Natural killer cell treated with Interleukin-12 subunit alpha and Interleukin-12 subunit beta and Interleukin-15 and Interleukin-18, amount 100 ng/mL, for 72 hours (primary cell): Measurements from ENCODE around the gene LUZP2. TPM values are rescaled to one million over a fixed set of nuclear protein-coding genes. Genes with fewer than 3 reads are reported as not detected.

Source experiments
- ATAC-seq, 2 donors: fragments of 150-1000 bp; cut with Tn5 transposase in 1 of 2; sonication (Bioruptor Pico), chemical (Tn5 transposase) in 1 of 2; 2 replicates each; pipeline ENCODE4 v1.10.0; 2021
- DNase-seq: peaks from one replicate; pipeline ENCODE4 v3.0.0; 2022; ENCODE audit warnings: low spot score
- H3K27ac Mint-ChIP-seq, 2 donors: 1 replicate in 1 of 2; 2 replicates in 1 of 2; pipeline ENCODE4 v1.8.0; 2022; ENCODE audit warnings: mixed read lengths in 2 of 2, mild to moderate bottlenecking in 1 of 2, moderate library complexity in 1 of 2
- H3K27me3 Mint-ChIP-seq, 2 donors: 1 replicate in 1 of 2; 2 replicates in 1 of 2; pipeline ENCODE4 v1.8.0; 2022; ENCODE audit warnings: mixed read lengths in 2 of 2
- H3K36me3 Mint-ChIP-seq: one replicate; pipeline ENCODE4 v1.8.0; 2022; ENCODE audit warnings: mixed read lengths
- H3K4me1 Mint-ChIP-seq, 2 donors: 1 replicate in 1 of 2; 2 replicates in 1 of 2; pipeline ENCODE4 v1.8.0; 2022; ENCODE audit warnings: low read depth in 2 of 2, mixed read lengths in 2 of 2, mild to moderate bottlenecking in 1 of 2
- H3K4me3 Mint-ChIP-seq: one replicate; pipeline ENCODE4 v1.8.0; 2022; ENCODE audit warnings: mixed read lengths
- H3K9me3 Mint-ChIP-seq: 2 replicates; pipeline ENCODE4 v1.8.0; 2022; ENCODE audit warnings: mixed read lengths
- total RNA-seq, 2 donors: library from RNA; stranded (reverse); gene quantifications; one replicate each; pipeline ENCODE4 v1.2.3, GENCODE V29; 2022

The LUZP2 gene
- total RNA-seq, 2 donors from 2014 or later: not detected

DNA sequence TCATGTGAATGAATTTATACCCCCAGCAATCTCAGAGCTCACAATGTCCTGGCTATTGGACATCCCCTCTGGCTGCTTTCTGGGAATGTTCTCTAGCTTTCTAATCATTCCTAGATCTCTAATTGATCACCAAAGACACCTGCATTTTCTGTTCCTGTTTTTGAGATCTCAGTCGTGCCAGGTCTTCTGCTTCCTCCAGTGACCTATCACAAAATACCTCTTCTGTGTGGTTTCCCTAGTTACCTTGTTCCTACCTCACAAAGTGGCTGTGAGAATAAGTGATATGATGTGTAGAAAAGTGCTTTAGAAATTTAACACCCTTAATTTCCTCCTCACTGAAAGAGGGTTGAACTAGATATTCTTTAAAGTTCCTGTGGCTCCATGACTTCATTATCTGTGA, 92.2 kb downstream of the LUZP2 start:
- Mint-ChIP-seq H3K4me1 (no peaks in the 10 kb centered on the region), H3K4me3 (no peak overlapping the region), H3K36me3 (no peaks in the 10 kb centered on the region), H3K27ac (no peak overlapping the region), H3K27me3 (no peaks in the 10 kb centered on the region), H3K9me3 (peaks cover under 1% of the 10 kb centered on the region)
- no peak for ATAC-seq
- no peak for DNase-seq

DNA sequence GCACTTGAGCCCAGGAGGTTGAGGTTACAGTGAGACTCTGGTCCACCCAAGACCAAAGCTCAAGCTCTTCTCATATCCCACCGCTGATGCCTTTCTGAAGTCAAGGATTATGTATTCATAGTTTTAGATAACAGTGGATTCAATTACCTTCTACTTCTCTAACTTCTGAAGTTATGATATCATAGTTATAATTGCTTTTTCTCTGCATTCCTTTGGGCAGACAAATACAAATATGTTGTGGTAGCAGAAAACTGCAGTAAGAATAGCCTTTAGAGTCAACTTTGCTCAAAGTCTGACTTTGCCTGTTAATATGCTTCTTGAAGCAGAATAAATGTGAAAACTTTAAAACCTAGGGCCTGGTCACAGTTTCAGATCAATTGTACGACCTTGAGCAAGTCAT, 94.4 kb downstream of the LUZP2 start:
- ATAC-seq: no peak
- no peaks in the 10 kb centered on the region for H3K27me3 Mint-ChIP-seq
- H3K4me3 Mint-ChIP-seq: no peak overlapping the region
- H3K36me3 Mint-ChIP-seq: no peaks in the 10 kb centered on the region
- DNase-seq: no peak
- H3K27ac Mint-ChIP-seq: no peak overlapping the region
- no peaks in the 10 kb centered on the region for H3K4me1 Mint-ChIP-seq
- peaks cover 3% of the 10 kb centered on the region for H3K9me3 Mint-ChIP-seq

DNA sequence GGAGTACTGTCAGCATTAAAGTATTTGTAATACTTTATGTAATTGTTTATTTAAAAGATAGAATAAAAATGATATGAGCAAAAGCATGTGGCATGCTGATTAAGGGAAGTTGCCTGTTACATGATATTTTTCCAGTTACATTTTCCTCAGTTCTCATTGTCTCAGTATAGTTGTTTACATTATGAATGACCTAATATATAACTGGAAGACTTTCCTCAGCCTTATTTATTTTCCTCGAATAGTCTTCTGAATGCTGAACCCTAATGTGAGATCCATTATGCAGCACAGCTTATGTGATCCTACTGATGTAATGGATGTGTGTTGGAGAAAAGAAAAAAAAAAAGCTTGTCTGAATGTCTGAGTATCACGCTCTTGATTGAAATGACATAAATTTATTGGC, 95.5 kb downstream of the LUZP2 start:
- H3K27ac Mint-ChIP-seq: no peak overlapping the region
- H3K36me3 Mint-ChIP-seq: no peaks in the 10 kb centered on the region
- no peaks in the 10 kb centered on the region for H3K4me1 Mint-ChIP-seq
- no peak overlapping the region for H3K4me3 Mint-ChIP-seq
- no peaks in the 10 kb centered on the region for H3K27me3 Mint-ChIP-seq
- DNase-seq (no peak), ATAC-seq (no peak)
- H3K9me3 Mint-ChIP-seq: peaks cover 6% of the 10 kb centered on the region

DNA sequence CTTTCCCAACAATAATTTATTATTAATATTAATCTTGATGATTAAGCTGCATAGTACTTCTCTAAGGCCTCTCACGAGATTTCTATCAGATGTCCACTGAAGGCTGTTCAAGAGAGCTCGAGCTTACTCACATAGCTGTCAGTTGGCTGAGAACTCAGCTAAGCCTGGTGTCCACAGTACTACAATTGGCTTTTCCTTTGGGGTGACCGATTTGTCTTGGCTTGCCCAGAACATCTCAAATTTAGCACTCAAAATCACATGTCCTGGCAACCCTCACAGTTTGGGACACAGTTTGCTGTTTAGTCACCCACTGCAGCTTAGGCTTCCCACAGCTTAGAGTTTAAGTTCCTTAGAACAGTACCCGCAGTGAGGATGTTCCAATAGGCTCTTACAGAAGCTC, 96.5 kb downstream of the LUZP2 start:
- no peaks in the 10 kb centered on the region for H3K36me3 Mint-ChIP-seq
- no peak overlapping the region for H3K4me3 Mint-ChIP-seq
- DNase-seq (no peak), ATAC-seq (no peak)
- no peak overlapping the region for H3K27ac Mint-ChIP-seq
- H3K27me3 Mint-ChIP-seq: no peaks in the 10 kb centered on the region
- H3K4me1 Mint-ChIP-seq: no peaks in the 10 kb centered on the region
- H3K9me3 Mint-ChIP-seq: peaks cover 6% of the 10 kb centered on the region

DNA sequence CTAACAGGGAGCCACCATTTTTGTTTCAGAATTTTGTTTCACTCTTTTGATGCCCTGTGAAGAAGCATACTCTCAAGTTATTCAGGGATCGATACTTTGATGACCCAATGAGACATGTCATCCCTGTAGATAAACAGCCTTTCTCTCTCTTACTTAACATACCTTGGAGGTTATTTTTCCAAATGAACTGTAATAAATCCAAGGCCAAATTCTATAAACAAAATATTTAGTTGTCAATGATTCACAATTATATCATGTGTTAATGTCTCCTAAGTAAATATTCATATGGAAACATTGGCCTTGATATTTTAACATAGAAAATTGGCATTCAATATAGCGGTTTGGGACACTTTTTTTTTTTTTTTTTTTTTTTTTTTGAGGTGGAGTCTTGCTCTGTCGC, 97.5 kb downstream of the LUZP2 start:
- ATAC-seq (no peak), DNase-seq (no peak)
- Mint-ChIP-seq H3K4me3 (no peak overlapping the region), H3K27me3 (no peaks in the 10 kb centered on the region), H3K27ac (no peak overlapping the region), H3K36me3 (no peaks in the 10 kb centered on the region), H3K4me1 (no peaks in the 10 kb centered on the region), H3K9me3 (peaks cover 6% of the 10 kb centered on the region)

DNA sequence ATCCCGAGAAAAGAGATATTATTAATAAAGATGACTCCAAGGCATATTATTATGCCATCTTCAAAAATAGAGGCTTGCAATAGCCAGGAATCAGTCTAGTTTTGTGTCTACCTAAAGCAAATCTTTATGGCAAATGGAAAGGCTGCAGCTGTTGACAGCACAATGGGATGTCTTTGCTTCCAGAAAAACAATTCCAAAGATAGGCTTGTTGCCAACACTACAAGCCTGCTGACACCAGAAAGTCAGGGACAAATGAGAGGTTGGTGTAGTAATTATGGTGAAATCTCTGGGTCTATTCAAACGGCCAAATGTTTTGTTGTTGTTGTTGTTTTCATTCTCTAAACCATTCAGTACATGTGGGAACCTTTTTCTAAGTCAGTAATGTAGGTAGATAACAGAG, 101.8 kb downstream of the LUZP2 start:
- Mint-ChIP-seq H3K27ac (no peak overlapping the region), H3K4me1 (no peaks in the 10 kb centered on the region), H3K36me3 (no peaks in the 10 kb centered on the region), H3K4me3 (no peak overlapping the region), H3K9me3 (peaks cover 6% of the 10 kb centered on the region), H3K27me3 (no peaks in the 10 kb centered on the region)
- ATAC-seq: no peak
- DNase-seq: no peak

DNA sequence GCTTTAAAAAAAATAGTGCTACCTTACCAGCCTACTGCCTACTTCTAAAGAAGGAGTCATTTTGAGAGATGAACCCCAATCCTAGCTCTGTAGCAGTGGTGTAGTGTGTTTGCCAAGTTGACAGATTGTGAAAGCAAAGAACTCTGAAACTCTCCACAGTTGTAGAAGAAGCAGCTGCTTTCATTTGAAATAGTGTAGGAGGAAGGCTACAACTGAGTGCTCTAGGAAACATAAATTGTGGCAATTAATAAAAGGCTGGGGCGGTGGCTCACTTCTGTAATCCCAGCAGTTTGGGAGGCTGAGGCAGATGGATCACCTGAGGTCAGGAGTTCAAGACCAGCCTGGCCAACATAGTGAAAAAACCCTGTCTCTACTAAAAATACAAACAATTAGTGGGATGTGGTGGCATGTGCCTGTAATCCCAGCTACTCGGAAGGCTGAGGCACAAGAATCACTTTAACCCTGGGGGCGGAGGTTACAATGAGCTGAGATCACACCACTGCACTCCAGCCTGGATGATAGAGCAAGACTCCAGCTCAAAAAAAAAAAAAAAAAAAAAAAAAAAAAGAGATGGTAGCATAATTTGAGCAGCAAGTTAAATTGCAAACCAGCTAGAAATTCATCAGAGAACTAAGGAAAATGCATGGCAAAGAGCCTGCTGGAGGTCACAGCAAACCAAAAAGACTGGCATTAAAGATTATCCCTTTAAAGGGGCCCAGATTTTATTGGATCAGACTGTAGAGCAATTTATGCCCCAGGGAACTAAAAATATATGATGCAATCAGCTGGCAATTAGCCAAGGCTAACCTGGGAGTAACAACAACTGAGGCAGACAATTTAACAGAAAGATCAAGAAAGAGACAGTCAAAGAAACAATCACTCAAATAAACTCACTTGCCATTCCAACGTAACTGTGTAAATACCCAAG, 112.6 kb downstream of the LUZP2 start:
- Mint-ChIP-seq H3K36me3 (no peaks in the 10 kb centered on the region), H3K4me1 (no peaks in the 10 kb centered on the region), H3K27me3 (no peaks in the 10 kb centered on the region), H3K9me3 (peaks cover 8% of the 10 kb centered on the region), H3K4me3 (no peak overlapping the region), H3K27ac (no peak overlapping the region)
- DNase-seq (no peak), ATAC-seq (no peak)

DNA sequence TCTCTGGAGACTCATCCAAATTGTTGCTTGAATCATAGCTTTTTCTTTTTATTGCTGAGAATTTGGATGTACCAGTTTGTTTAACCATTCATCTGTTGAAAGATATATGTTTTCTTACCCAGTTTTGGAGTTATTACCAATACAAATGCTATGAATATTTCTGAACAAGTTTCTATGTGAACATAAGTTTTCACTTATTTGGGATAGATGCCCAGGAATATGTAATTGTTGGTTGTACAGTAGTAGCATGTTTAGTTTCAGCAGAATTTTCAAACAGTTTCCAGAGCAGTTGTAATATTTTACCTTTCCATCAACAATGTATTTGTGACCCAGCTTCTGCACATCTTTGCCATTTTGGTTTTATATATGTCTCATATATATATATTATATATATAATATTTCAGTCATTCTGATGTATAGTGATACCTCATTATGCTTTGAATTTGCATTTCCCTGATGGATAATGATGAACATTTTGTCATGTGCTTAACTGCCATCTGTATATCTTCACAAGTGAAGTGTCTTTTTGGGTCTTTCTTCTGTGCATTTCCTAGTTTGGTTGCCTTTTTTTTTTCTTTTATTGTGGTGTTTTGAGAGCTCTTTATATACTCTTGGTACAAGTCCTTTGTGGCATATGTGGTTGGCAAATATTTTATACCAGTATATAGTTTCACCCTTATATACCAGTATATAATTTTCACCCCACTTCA, 118.8 kb downstream of the LUZP2 start:
- no peaks in the 10 kb centered on the region for H3K36me3 Mint-ChIP-seq
- H3K27ac Mint-ChIP-seq: no peak overlapping the region
- ATAC-seq (no peak), DNase-seq (no peak)
- H3K4me1 Mint-ChIP-seq: no peaks in the 10 kb centered on the region
- no peak overlapping the region for H3K4me3 Mint-ChIP-seq
- H3K27me3 Mint-ChIP-seq: no peaks in the 10 kb centered on the region
- H3K9me3 Mint-ChIP-seq: peaks cover 3% of the 10 kb centered on the region

DNA sequence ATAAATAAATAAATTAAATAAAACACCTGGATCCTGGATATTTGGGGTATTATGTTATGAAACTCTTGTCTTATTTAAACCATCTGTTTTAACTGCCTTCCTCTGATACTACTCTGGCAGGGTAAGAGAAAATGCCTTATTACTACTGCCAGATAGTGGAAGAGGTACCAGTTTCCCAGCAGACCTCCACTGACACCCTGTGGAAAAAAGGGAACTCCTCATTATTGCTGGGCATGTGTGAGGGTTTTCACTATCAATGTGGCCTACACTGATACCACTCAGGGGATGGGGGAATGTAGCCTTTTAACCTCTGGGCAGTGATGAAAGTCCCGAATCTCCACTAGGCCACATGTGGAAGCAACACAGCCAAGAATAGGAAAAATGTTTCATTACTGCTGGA, 121.0 kb downstream of the LUZP2 start:
- Mint-ChIP-seq H3K36me3 (no peaks in the 10 kb centered on the region), H3K4me3 (no peak overlapping the region), H3K27me3 (no peaks in the 10 kb centered on the region), H3K9me3 (peaks cover 2% of the 10 kb centered on the region), H3K4me1 (no peaks in the 10 kb centered on the region), H3K27ac (no peak overlapping the region)
- DNase-seq (no peak), ATAC-seq (no peak)

DNA sequence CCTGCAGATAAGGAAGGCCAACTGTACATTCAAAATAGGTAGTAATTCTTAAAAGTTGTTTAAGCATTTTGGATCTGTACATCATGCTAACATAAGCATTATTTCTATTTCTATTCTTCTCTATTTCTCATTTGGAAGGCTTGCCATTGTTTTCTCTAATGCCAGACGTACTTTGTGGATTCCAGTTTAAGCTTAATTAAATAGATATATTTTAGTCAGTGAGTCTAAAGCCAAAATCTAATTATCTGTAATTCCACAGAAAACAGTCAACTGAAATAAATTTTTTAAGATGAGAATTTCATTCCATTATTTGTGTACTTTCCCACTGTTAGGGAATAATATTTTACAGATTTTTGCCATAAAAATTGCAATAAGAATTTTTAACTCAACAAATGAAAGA, 123.0 kb downstream of the LUZP2 start:
- no peak overlapping the region for H3K4me3 Mint-ChIP-seq

DNA sequence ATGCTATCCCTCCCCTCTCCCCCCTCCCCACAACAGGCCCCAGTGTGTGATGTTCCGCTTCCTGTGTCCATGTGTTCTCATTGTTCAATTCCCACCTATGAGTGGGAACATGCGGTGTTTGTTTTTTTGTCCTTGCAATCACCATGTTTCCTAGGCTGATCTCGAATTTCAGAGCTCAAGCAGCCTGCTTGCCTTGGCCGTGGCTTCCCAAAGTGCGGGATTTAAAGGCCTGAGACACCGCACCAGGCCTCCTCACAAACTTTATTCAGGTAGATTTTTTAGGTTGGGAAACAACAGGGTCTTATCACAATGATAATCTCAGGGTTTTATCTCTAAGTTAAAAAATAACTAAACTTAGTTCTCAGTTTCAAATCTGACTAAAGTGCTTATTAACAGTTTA, 125.4 kb downstream of the LUZP2 start:
- DNase-seq (no peak), ATAC-seq (no peak)
- Mint-ChIP-seq H3K4me3 (no peak overlapping the region), H3K27me3 (no peaks in the 10 kb centered on the region), H3K9me3 (peaks cover 9% of the 10 kb centered on the region), H3K4me1 (no peaks in the 10 kb centered on the region), H3K36me3 (no peaks in the 10 kb centered on the region), H3K27ac (no peak overlapping the region)

More for the DNA sequence above, 123.0 kb downstream of the LUZP2 start:
- H3K36me3 Mint-ChIP-seq: no peaks in the 10 kb centered on the region
- H3K27ac Mint-ChIP-seq: no peak overlapping the region
- H3K9me3 Mint-ChIP-seq: peaks cover 4% of the 10 kb centered on the region
- DNase-seq (no peak), ATAC-seq (no peak)
- no peaks in the 10 kb centered on the region for H3K4me1 Mint-ChIP-seq
- H3K27me3 Mint-ChIP-seq: no peaks in the 10 kb centered on the region

DNA sequence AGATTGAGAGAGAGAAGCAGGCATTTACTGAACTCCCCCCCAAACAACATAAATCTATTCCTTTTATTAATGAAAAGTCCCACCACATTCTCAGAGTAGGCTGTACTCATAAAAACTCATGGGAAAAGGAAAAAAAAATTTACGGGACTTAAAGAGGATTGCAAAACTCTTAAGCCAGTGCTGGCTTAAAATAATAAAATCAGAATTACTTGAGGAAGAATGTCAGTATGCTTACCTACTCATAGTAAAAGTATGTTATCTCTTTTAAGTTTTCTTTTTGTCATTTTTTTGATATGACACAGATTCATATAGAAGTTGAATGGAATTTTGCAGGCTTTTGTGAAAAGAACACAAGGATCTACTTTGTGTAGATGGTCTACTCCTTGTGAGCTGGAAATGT, 126.3 kb downstream of the LUZP2 start:
- Mint-ChIP-seq H3K27me3 (no peaks in the 10 kb centered on the region), H3K9me3 (peaks cover 9% of the 10 kb centered on the region), H3K4me3 (no peak overlapping the region), H3K36me3 (no peaks in the 10 kb centered on the region), H3K27ac (no peak overlapping the region), H3K4me1 (no peaks in the 10 kb centered on the region)
- DNase-seq (no peak), ATAC-seq (no peak)

DNA sequence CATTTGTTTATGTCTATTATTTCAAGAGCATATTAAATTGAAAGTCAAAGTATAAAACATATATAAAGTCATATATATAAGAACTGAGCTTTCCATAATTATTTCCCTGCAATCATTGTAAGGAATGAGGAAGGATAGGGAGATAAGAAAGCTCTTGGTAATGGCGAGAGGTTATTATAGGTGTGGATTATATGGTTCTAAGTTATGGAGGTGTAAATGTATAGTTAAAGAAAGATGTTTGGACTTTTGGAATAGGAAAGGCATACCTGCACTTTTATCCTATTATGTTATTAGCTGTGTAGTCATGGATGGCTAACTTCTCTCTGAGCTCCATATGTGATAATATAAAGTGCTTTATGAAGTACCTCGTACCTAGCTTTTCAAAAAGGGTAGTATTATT, 127.6 kb downstream of the LUZP2 start:
- ATAC-seq: no peak

DNA sequence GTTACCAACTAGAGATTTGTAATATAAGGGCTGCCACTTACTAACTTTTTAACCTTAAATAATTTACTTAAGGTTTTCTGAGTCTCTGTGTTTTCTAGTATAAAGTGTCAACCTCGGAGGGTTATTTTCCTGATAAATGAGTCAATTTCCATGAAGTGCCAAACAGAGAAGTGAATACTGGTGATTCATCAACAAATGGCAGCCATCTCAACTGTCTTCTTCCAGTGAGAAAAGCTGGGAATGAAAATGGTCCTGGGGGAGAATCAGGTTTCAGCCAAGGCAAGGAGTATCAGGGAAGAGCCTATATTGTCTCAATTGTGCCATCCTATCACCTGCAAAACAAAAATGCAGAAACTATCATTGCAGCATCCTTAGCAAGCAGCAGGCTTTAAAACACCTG, 129.1 kb downstream of the LUZP2 start:
- DNase-seq (no peak), ATAC-seq (no peak)
- H3K27ac Mint-ChIP-seq: no peak overlapping the region
- H3K27me3 Mint-ChIP-seq: no peaks in the 10 kb centered on the region
- H3K9me3 Mint-ChIP-seq: peaks cover 9% of the 10 kb centered on the region
- H3K36me3 Mint-ChIP-seq: no peaks in the 10 kb centered on the region
- no peak overlapping the region for H3K4me3 Mint-ChIP-seq
- no peaks in the 10 kb centered on the region for H3K4me1 Mint-ChIP-seq

More for the DNA sequence above, 127.6 kb downstream of the LUZP2 start:
- H3K27ac Mint-ChIP-seq: no peak overlapping the region
- H3K4me3 Mint-ChIP-seq: no peak overlapping the region
- H3K9me3 Mint-ChIP-seq: peaks cover 9% of the 10 kb centered on the region
- H3K4me1 Mint-ChIP-seq: no peaks in the 10 kb centered on the region
- H3K27me3 Mint-ChIP-seq: no peaks in the 10 kb centered on the region
- no peak for DNase-seq
- no peaks in the 10 kb centered on the region for H3K36me3 Mint-ChIP-seq
